SK-N-SH (cell line): Measurements from ENCODE around the gene CRYBG3. TPM values are rescaled to one million over a fixed set of nuclear protein-coding genes. Genes with fewer than 3 reads are reported as not detected.

Experiments used
- CTCF ChIA-PET: fragments of 300-600, 350-600 bp; formaldehyde crosslinking; extraction: SDS; loops from one replicate; lab custom pipeline; 2021; lab: Yijun Ruan, JAX
- POLR2A ChIA-PET: fragments of 350-600 bp; sonication (Branson Sonifier 250); formaldehyde crosslinking; extraction: SDS; loops from one replicate; lab custom pipeline; 2020; ENCODE audit warnings: antibody characterized with exemption, inconsistent platforms; lab: Yijun Ruan, JAX
- DNase-seq: peaks from one replicate; pipeline ENCODE4 v3.0.0; 2012
- H2AFZ ChIP-seq: fragments of 200-600 bp; sonication (generic); 2 replicates; pipeline ENCODE4 v1.8.1; 2016; ENCODE audit warnings: antibody characterized with exemption, mild to moderate bottlenecking, low read depth
- H3F3A ChIP-seq: fragments of 200-600 bp; sonication (generic); replicated peaks from 2 replicates; pipeline ENCODE3; 2016; ENCODE audit warnings: antibody characterized with exemption, mild to moderate bottlenecking; ENCODE audit not compliant: insufficient read depth
- H3K27ac ChIP-seq, 2 experiments: fragments of 200-500 bp in 1 of 2; fragments of 200-600 bp in 1 of 2; sonication (Bioruptor generic) in 1 of 2; sonication (generic), shearing (Covaris generic) in 1 of 2; 2 replicates each; pipeline versions ENCODE4 v1.5.1 to v1.6.1; 2014 to 2016; ENCODE audit warnings: low read depth in 2 of 2, inconsistent platforms in 1 of 2, low read length in 1 of 2, mild to moderate bottlenecking in 1 of 2, mixed read lengths in 1 of 2
- H3K27me3 ChIP-seq: fragments of 200-600 bp; sonication (generic), shearing (Covaris generic); 2 replicates; pipeline ENCODE4 v1.6.1; 2016; ENCODE audit warnings: mixed run types; ENCODE audit not compliant: insufficient read depth
- H3K36me3 ChIP-seq, 2 experiments: fragments of 200-500 bp in 1 of 2; fragments of 200-600 bp in 1 of 2; sonication (Bioruptor generic) in 1 of 2; sonication (generic) in 1 of 2; replicated peaks in 1 of 2; 2 replicates each; pipeline versions ENCODE3 to v1.5.1; 2014 to 2016; ENCODE audit warnings: low read length in 1 of 2, mild to moderate bottlenecking in 1 of 2; ENCODE audit not compliant: insufficient read depth in 2 of 2, control insufficient read depth in 1 of 2
- H3K4me1 ChIP-seq, 2 experiments: fragments of 200-500 bp in 1 of 2; fragments of 200-600 bp in 1 of 2; sonication (Bioruptor generic) in 1 of 2; sonication (generic), shearing (Covaris generic) in 1 of 2; 2 replicates each; pipeline versions ENCODE4 v1.5.1 to v1.6.1; 2014 to 2016; ENCODE audit warnings: low read depth in 1 of 2, low read length in 1 of 2, mixed run types in 1 of 2; ENCODE audit not compliant: insufficient read depth in 2 of 2, control insufficient read depth in 1 of 2
- H3K4me2 ChIP-seq: fragments of 200-600 bp; sonication (generic), shearing (Covaris generic); 2 replicates; pipeline ENCODE4 v1.6.1; 2017; ENCODE audit warnings: mixed run types
- H3K4me3 ChIP-seq, 2 experiments: fragments of 200-500 bp in 1 of 2; fragments of 200-600 bp in 1 of 2; sonication (Bioruptor generic) in 1 of 2; sonication (generic), shearing (Covaris generic) in 1 of 2; 2 replicates each; pipeline versions ENCODE4 v1.5.1 to v1.8.1; 2014 to 2016; ENCODE audit warnings: low read depth in 2 of 2, inconsistent platforms in 1 of 2, low read length in 1 of 2, mild to moderate bottlenecking in 1 of 2, mixed read lengths in 1 of 2, moderate library complexity in 1 of 2
- H3K79me2 ChIP-seq: fragments of 200-600 bp; sonication (generic); 2 replicates; pipeline ENCODE4 v1.8.1; 2017; ENCODE audit warnings: mild to moderate bottlenecking; ENCODE audit not compliant: insufficient read depth
- H3K9ac ChIP-seq: fragments of 200-600 bp; sonication (generic); 2 replicates; pipeline ENCODE4 v1.6.1; 2017; ENCODE audit warnings: mixed run types
- H3K9me2 ChIP-seq: fragments of 200-600 bp; sonication (generic); 2 replicates; pipeline ENCODE4 v1.6.1; 2017; ENCODE audit warnings: mixed run types
- H3K9me3 ChIP-seq: fragments of 200-600 bp; sonication (generic); 2 replicates; pipeline ENCODE4 v1.6.1; 2017; ENCODE audit warnings: mixed run types, mild to moderate bottlenecking, moderate library complexity
- H4K20me1 ChIP-seq: fragments of 200-600 bp; sonication (generic); 2 replicates; pipeline ENCODE4 v1.6.1; 2017; ENCODE audit warnings: mild to moderate bottlenecking, mixed run types; ENCODE audit not compliant: insufficient read depth
- CHD2 ChIP-seq: fragments of 150-350 bp; IDR thresholded peaks from 2 replicates; pipeline ENCODE4 v1.6.1; 2018; ENCODE audit warnings: low read length; ENCODE audit not compliant: partially characterized antibody
- ELF1 ChIP-seq: IDR thresholded peaks from 2 replicates; pipeline ENCODE4 v1.4.0; 2012
- EP300 ChIP-seq, 2 experiments: IDR thresholded peaks; 2 replicates each; pipeline versions ENCODE4 v1.4.0 to v1.6.1; 2012; ENCODE audit warnings: borderline replicate concordance in 1 of 2, low read depth in 1 of 2, low read length in 1 of 2
- FOSL2 ChIP-seq: IDR thresholded peaks from 2 replicates; pipeline ENCODE4 v1.4.0; 2012; ENCODE audit warnings: low read depth, mild to moderate bottlenecking, moderate library complexity, borderline replicate concordance
- FOXJ3 ChIP-seq: sonication (generic); formaldehyde crosslinking; IDR thresholded peaks from 2 replicates; pipeline ENCODE4 v1.5.1; 2020; ENCODE audit warnings: mild to moderate bottlenecking, missing genetic modification reagents
- FOXM1 ChIP-seq: IDR thresholded peaks from 2 replicates; pipeline ENCODE4 v1.4.0; 2012; ENCODE audit warnings: low read depth, mild to moderate bottlenecking
- GATA2 ChIP-seq: sonication (generic); formaldehyde crosslinking; IDR thresholded peaks from 2 replicates; pipeline ENCODE4 v1.5.0; 2020; ENCODE audit warnings: mild to moderate bottlenecking, missing genetic modification reagents
- JUND ChIP-seq: IDR thresholded peaks from 2 replicates; pipeline ENCODE4 v1.4.0; 2012
- MEF2A ChIP-seq: IDR thresholded peaks from 2 replicates; pipeline ENCODE4 v1.4.0; 2012; ENCODE audit warnings: low read depth, borderline replicate concordance
- MXI1 ChIP-seq: IDR thresholded peaks from 2 replicates; pipeline ENCODE4 v1.6.1; 2012; ENCODE audit warnings: mild to moderate bottlenecking, low read depth, low read length, improper control_type of control experiment
- RXRA ChIP-seq: IDR thresholded peaks from 2 replicates; pipeline ENCODE4 v1.4.0; 2012; ENCODE audit warnings: low read depth, mild to moderate bottlenecking, borderline replicate concordance
- SIN3A ChIP-seq: IDR thresholded peaks from 2 replicates; pipeline ENCODE4 v1.6.1; 2012; ENCODE audit warnings: low read depth, mild to moderate bottlenecking, low read length, moderate library complexity, borderline replicate concordance
- TEAD4 ChIP-seq: IDR thresholded peaks from 2 replicates; pipeline ENCODE4 v1.4.0; 2012; ENCODE audit warnings: mild to moderate bottlenecking, borderline replicate concordance; ENCODE audit not compliant: insufficient read depth
- WGBS: methylation state at CpG from one replicate; pipeline ENCODE4 v1.1.6; 2017; ENCODE audit warnings: low lambda C conversion rate; 5-methylcytosine and 5-hydroxymethylcytosine counted together
- polyA plus RNA-seq, 3 experiments: library from polyadenylated mRNA; depleted of rRNA; stranded (reverse); fragments of >200 nt; gene quantifications; 2 replicates each; pipeline ENCODE4 v1.2.3, GENCODE V29; 2012
- TF ChIP-seq, protein P1 (sequence below): IDR thresholded peaks from 2 replicates; pipeline ENCODE4 v1.6.1; 2012; ENCODE audit warnings: mild to moderate bottlenecking, low read depth, low read length, moderate library complexity
- TF ChIP-seq, protein P2 (sequence below): IDR thresholded peaks from 2 replicates; pipeline ENCODE4; 2012

Gene CRYBG3
- polyA plus RNA-seq, 1 of the 3 experiments (the other 2 are of a cell fraction) = 2.4 TPM

DNA sequence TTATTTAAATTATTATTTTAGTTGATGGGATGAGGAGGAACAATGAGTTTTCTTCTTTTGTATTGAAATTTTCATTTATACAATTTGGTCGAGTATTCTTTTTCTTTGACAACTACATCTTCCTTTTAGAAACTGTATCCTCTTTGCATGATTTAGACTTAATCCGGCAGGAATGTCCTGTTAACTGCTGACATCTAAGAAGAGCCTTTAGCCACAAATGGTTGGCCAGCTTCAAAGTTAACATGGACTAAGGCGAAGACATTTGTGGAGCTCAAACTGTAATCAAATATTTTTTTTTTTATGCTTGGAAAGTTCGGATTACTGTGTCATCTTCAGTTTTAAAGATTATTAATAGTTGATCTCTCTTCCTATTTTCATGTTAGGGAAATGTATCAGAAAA is 107.2 kb downstream of the CRYBG3 start:
- H2AFZ ChIP-seq = no peak overlapping the region
- no peaks in the 10 kb centered on the region for H3K79me2 ChIP-seq
- no peak overlapping the region for H3K4me2 ChIP-seq
- no peaks in the 10 kb centered on the region for H3K9me3 ChIP-seq
- no peaks in the 10 kb centered on the region for H3F3A ChIP-seq
- no peak for DNase-seq
- H3K27me3 ChIP-seq = no peaks in the 10 kb centered on the region
- no peak overlapping the region for H3K27ac ChIP-seq
- ChIA-PET CTCF (no interaction called here), POLR2A (no interaction called here)
- WGBS = 81% methylated on average over 4 of the region's 4 CpGs
- no peaks in the 10 kb centered on the region for H3K4me1 ChIP-seq
- no peak overlapping the region for H3K4me3 ChIP-seq
- TF ChIP-seq CHD2 (no peak), JUND (no peak), FOXM1 (no peak)
- no peaks in the 10 kb centered on the region for H4K20me1 ChIP-seq
- no peaks in the 10 kb centered on the region for H3K9me2 ChIP-seq
- H3K9ac ChIP-seq = no peak overlapping the region
- peaks cover 4 to 16% of the 10 kb centered on the region in 2 experiments for H3K36me3 ChIP-seq

DNA sequence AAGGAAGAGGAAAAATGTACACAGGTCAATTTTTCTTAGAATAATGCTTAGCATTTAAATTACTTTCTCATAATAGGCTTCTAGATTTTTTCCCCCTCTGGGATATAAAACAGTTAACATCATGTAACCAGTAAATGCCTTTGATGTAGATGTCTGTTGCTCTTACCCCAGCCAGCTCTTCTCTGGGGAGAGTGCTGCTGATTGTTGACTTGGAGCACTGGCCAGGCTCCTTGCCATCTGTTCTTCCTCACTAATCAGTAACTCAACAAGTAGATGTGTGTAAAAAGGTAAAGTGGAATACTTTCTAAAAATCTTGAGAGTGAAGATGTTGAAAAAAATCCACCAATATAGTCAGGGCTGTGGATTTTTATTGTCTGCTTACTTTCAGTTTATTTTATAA is 108.2 kb downstream of the CRYBG3 start:
- H3K4me3 ChIP-seq = no peak overlapping the region
- ChIA-PET POLR2A (no interaction called here), CTCF (no interaction called here)
- no peaks in the 10 kb centered on the region for H3F3A ChIP-seq
- no peak overlapping the region for H2AFZ ChIP-seq
- H3K36me3 ChIP-seq = peaks cover 4 to 16% of the 10 kb centered on the region in 2 experiments
- no peaks in the 10 kb centered on the region for H3K27me3 ChIP-seq
- H3K9me3 ChIP-seq = no peaks in the 10 kb centered on the region
- H3K4me1 ChIP-seq = no peaks in the 10 kb centered on the region
- H3K9ac ChIP-seq = no peak overlapping the region
- H3K9me2 ChIP-seq = no peaks in the 10 kb centered on the region
- no peak overlapping the region for H3K4me2 ChIP-seq
- TF ChIP-seq, protein P1, sequence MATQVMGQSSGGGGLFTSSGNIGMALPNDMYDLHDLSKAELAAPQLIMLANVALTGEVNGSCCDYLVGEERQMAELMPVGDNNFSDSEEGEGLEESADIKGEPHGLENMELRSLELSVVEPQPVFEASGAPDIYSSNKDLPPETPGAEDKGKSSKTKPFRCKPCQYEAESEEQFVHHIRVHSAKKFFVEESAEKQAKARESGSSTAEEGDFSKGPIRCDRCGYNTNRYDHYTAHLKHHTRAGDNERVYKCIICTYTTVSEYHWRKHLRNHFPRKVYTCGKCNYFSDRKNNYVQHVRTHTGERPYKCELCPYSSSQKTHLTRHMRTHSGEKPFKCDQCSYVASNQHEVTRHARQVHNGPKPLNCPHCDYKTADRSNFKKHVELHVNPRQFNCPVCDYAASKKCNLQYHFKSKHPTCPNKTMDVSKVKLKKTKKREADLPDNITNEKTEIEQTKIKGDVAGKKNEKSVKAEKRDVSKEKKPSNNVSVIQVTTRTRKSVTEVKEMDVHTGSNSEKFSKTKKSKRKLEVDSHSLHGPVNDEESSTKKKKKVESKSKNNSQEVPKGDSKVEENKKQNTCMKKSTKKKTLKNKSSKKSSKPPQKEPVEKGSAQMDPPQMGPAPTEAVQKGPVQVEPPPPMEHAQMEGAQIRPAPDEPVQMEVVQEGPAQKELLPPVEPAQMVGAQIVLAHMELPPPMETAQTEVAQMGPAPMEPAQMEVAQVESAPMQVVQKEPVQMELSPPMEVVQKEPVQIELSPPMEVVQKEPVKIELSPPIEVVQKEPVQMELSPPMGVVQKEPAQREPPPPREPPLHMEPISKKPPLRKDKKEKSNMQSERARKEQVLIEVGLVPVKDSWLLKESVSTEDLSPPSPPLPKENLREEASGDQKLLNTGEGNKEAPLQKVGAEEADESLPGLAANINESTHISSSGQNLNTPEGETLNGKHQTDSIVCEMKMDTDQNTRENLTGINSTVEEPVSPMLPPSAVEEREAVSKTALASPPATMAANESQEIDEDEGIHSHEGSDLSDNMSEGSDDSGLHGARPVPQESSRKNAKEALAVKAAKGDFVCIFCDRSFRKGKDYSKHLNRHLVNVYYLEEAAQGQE = no peak
- no peak for TF ChIP-seq RXRA
- no peak for TF ChIP-seq MEF2A
- TF ChIP-seq EP300 (IDR thresholded peaks at IDR 0.05; ENCODE audit: borderline replicate concordance in 1 of 2, low read depth in 1 of 2, low read length in 1 of 2) = no peak
- H3K79me2 ChIP-seq = no peaks in the 10 kb centered on the region
- no peak for DNase-seq
- no peaks in the 10 kb centered on the region for H4K20me1 ChIP-seq
- no peak overlapping the region for H3K27ac ChIP-seq

DNA sequence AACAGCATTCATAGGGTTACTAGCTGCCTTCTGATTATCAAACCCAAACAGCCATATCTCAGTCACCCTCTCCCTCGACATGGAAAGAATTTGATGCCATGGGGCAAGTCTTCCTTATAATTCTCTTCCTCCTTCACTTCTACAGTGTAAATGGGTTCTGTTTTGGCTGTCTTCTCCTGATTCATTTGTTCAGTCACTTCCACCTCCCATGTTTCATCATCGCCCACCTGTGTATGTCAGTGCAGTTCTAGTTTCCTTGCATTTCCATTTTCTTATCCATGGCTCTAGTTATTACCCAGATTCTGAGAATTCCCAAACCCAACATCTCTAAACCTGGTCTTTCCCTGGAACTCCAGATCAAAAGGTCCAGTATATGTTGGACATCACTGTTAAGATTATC is 109.4 kb downstream of the CRYBG3 start:
- Histone ChIP-seq H3K9me2 (no peaks in the 10 kb centered on the region), H4K20me1 (no peaks in the 10 kb centered on the region), H3K36me3 (peaks cover 10 to 16% of the 10 kb centered on the region in 2 experiments), H3F3A (no peaks in the 10 kb centered on the region), H3K27ac (no peak overlapping the region), H3K27me3 (no peaks in the 10 kb centered on the region), H3K4me2 (no peak overlapping the region), H3K9ac (no peak overlapping the region), H3K4me3 (no peak overlapping the region), H3K79me2 (no peaks in the 10 kb centered on the region), H2AFZ (no peak overlapping the region), H3K9me3 (no peaks in the 10 kb centered on the region), H3K4me1 (no peaks in the 10 kb centered on the region)
- DNase-seq = no peak
- POLR2A ChIA-PET = no interaction called here
- 63% methylated on average over 2 of the region's 2 CpGs for WGBS
- CTCF ChIA-PET = no interaction called here
- no peak for TF ChIP-seq TEAD4
- TF ChIP-seq, protein P2, sequence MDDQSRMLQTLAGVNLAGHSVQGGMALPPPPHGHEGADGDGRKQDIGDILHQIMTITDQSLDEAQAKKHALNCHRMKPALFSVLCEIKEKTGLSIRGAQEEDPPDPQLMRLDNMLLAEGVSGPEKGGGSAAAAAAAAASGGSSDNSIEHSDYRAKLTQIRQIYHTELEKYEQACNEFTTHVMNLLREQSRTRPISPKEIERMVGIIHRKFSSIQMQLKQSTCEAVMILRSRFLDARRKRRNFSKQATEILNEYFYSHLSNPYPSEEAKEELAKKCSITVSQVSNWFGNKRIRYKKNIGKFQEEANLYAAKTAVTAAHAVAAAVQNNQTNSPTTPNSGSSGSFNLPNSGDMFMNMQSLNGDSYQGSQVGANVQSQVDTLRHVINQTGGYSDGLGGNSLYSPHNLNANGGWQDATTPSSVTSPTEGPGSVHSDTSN = no peak
- TF ChIP-seq, protein P1 = no peak
- no peak for TF ChIP-seq ELF1
- no peak for TF ChIP-seq MXI1
- TF ChIP-seq GATA2 (CRISPR knock-in tag) = no peak
- TF ChIP-seq EP300 (IDR thresholded peaks at IDR 0.05; ENCODE audit: borderline replicate concordance in 1 of 2, low read depth in 1 of 2, low read length in 1 of 2) = no peak
- TF ChIP-seq JUND = no peak
- TF ChIP-seq SIN3A = no peak
- TF ChIP-seq FOSL2 = no peak
- no peak for TF ChIP-seq FOXJ3 (CRISPR knock-in tag)
